H1 (cell line): Measurements from ENCODE around the gene CAPG. TPM values are rescaled to one million over a fixed set of nuclear protein-coding genes. Genes with fewer than 3 reads are reported as not detected.

Source experiments
- CTCF ChIA-PET: fragments of 300-600 bp; sonication (Branson Sonifier 250); formaldehyde crosslinking; loops from one replicate; lab custom pipeline; 2021; ENCODE audit not compliant: partially characterized antibody; lab: Charles Lee
- POLR2A ChIA-PET: fragments of 300-600 bp; sonication (Branson Sonifier 250); formaldehyde crosslinking; loops from one replicate; lab custom pipeline; 2021; ENCODE audit warnings: inconsistent platforms; ENCODE audit not compliant: partially characterized antibody; lab: Charles Lee
- DNase-seq, 2 experiments: peaks; one replicate each; pipeline versions ENCODE4 v3.0.0 to v3.0.0-alpha.2; 2010 to 2022; ENCODE audit warnings: low spot score in 2 of 2, low read depth in 1 of 2, mixed read lengths in 1 of 2
- FAIRE-seq: peaks from 2 replicates; lab custom pipeline; 2011; peaks lifted over from hg19 to GRCh38; lab: Jason Lieb, UNC
- H2AFZ ChIP-seq: 2 replicates; pipeline ENCODE4 v1.8.1; 2012; ENCODE audit warnings: low read length, inconsistent platforms
- H2AK5ac ChIP-seq: 2 replicates; pipeline ENCODE4 v1.6.1; 2013; ENCODE audit warnings: low read depth, low read length
- H2BK120ac ChIP-seq: replicated peaks from 2 replicates; pipeline ENCODE3; 2013; ENCODE audit warnings: low read depth, low read length, inconsistent platforms
- H2BK12ac ChIP-seq: 2 replicates; pipeline ENCODE4 v1.6.1; 2013; ENCODE audit warnings: low read depth, low read length
- H2BK15ac ChIP-seq: 2 replicates; pipeline ENCODE4 v1.6.1; 2013; ENCODE audit warnings: low read length
- H2BK20ac ChIP-seq: 2 replicates; pipeline ENCODE4 v1.6.1; 2013; ENCODE audit warnings: low read length
- H2BK5ac ChIP-seq: 2 replicates; pipeline ENCODE4 v1.6.1; 2013; ENCODE audit warnings: low read depth, low read length
- H3K14ac ChIP-seq: 2 replicates; pipeline ENCODE4 v1.6.1; 2013; ENCODE audit warnings: inconsistent platforms; ENCODE audit not compliant: insufficient read length
- H3K18ac ChIP-seq: 2 replicates; pipeline ENCODE4 v1.6.1; 2013; ENCODE audit warnings: low read length; ENCODE audit errors: extremely low read depth
- H3K23ac ChIP-seq: 2 replicates; pipeline ENCODE4 v1.6.1; 2013; ENCODE audit warnings: inconsistent platforms; ENCODE audit not compliant: insufficient read length
- H3K23me2 ChIP-seq: 2 replicates; pipeline ENCODE4 v1.6.1; 2013; ENCODE audit warnings: low read depth, low read length
- H3K27ac ChIP-seq: 2 replicates; pipeline ENCODE4 v1.6.1; 2011; ENCODE audit warnings: low read depth, low read length, inconsistent platforms
- H3K27me3 ChIP-seq, 4 experiments: replicated peaks in 1 of 4; 1 replicate in 1 of 4; 2 replicates in 3 of 4; pipeline versions ENCODE4 v1.6.1 to v1.8.1; 2011 to 2013; ENCODE audit warnings: low read length in 3 of 4, mild to moderate bottlenecking in 3 of 4, inconsistent platforms in 2 of 4, mixed read lengths in 2 of 4, moderate library complexity in 1 of 4; ENCODE audit not compliant: control insufficient read depth in 3 of 4, insufficient read depth in 3 of 4; ENCODE audit errors: extremely low read depth in 1 of 4
- H3K36me3 ChIP-seq, 4 experiments: 2 replicates each; pipeline versions ENCODE4 v1.6.1 to v1.8.1; 2011 to 2013; ENCODE audit warnings: mild to moderate bottlenecking in 4 of 4, low read length in 3 of 4, moderate library complexity in 2 of 4, control low read depth in 1 of 4, inconsistent platforms in 1 of 4; ENCODE audit not compliant: insufficient read depth in 4 of 4, control insufficient read depth in 2 of 4
- H3K4ac ChIP-seq: replicated peaks from 2 replicates; pipeline ENCODE3; 2013; ENCODE audit warnings: low read length, low read depth, mixed read lengths, inconsistent platforms; ENCODE audit not compliant: insufficient read length
- H3K4me1 ChIP-seq, 4 experiments: replicated peaks in 1 of 4; 1 replicate in 1 of 4; 2 replicates in 3 of 4; pipeline versions ENCODE4 v1.6.1 to v1.8.1; 2011 to 2013; ENCODE audit warnings: low read length in 3 of 4, inconsistent platforms in 2 of 4, mixed read lengths in 1 of 4; ENCODE audit not compliant: insufficient read depth in 4 of 4, control insufficient read depth in 3 of 4
- H3K4me2 ChIP-seq, 2 experiments: 2 replicates each; pipeline versions ENCODE4 v1.6.1 to v1.8.1; 2011 to 2013; ENCODE audit warnings: low read depth in 2 of 2, low read length in 2 of 2, control low read depth in 1 of 2, inconsistent platforms in 1 of 2, mild to moderate bottlenecking in 1 of 2; ENCODE audit not compliant: insufficient read depth in 1 of 2
- H3K4me3 ChIP-seq, 4 experiments: fragments of 200-600, 300-600 bp in 1 of 4; sonication (generic), shearing (Covaris generic), sonication (Bioruptor Twin) in 1 of 4; 2 replicates each; pipeline versions ENCODE4 v1.5.1 to v1.8.1; 2011 to 2016; ENCODE audit warnings: low read length in 4 of 4, low read depth in 3 of 4, control low read depth in 2 of 4, inconsistent platforms in 2 of 4, mild to moderate bottlenecking in 2 of 4, mixed read lengths in 1 of 4, moderate library complexity in 1 of 4; ENCODE audit not compliant: insufficient read depth in 2 of 4; ENCODE audit errors: extremely low read depth in 1 of 4
- H3K56ac ChIP-seq: replicated peaks from 2 replicates; pipeline ENCODE3; 2013; ENCODE audit warnings: low read depth, mild to moderate bottlenecking, mixed read lengths, low read length, inconsistent platforms; ENCODE audit not compliant: insufficient read length
- H3K79me1 ChIP-seq: 2 replicates; pipeline ENCODE4 v1.6.1; 2013; ENCODE audit warnings: low read depth, low read length, control low read depth
- H3K79me2 ChIP-seq, 2 experiments: 2 replicates each; pipeline versions ENCODE4 v1.6.1 to v1.8.1; 2012 to 2013; ENCODE audit warnings: low read length in 2 of 2, mild to moderate bottlenecking in 2 of 2, inconsistent platforms in 1 of 2; ENCODE audit not compliant: insufficient read depth in 2 of 2, control insufficient read depth in 1 of 2
- H3K9ac ChIP-seq, 4 experiments: replicated peaks in 1 of 4; 1 replicate in 1 of 4; 2 replicates in 3 of 4; pipeline versions ENCODE4 v1.6.1 to v1.8.1; 2011 to 2013; ENCODE audit warnings: low read depth in 3 of 4, low read length in 3 of 4, control low read depth in 2 of 4, mild to moderate bottlenecking in 2 of 4, moderate library complexity in 2 of 4, inconsistent platforms in 1 of 4; ENCODE audit errors: extremely low read depth in 1 of 4
- H3K9me3 ChIP-seq, 2 experiments: 2 replicates each; pipeline versions ENCODE4 v1.6.1 to v1.8.1; 2012 to 2013; ENCODE audit warnings: mild to moderate bottlenecking in 2 of 2, moderate library complexity in 2 of 2, control low read depth in 1 of 2, inconsistent platforms in 1 of 2, low read depth in 1 of 2, low read length in 1 of 2, mixed read lengths in 1 of 2; ENCODE audit not compliant: insufficient read depth in 2 of 2
- H4K20me1 ChIP-seq, 2 experiments: replicated peaks in 1 of 2; 2 replicates each; pipeline versions ENCODE3 to v1.8.1; 2011 to 2013; ENCODE audit warnings: inconsistent platforms in 2 of 2, low read length in 2 of 2, mild to moderate bottlenecking in 1 of 2; ENCODE audit not compliant: insufficient read depth in 2 of 2, control insufficient read depth in 1 of 2
- H4K5ac ChIP-seq: 2 replicates; pipeline ENCODE4 v1.6.1; 2013; ENCODE audit warnings: low read length, low read depth, mixed read lengths, inconsistent platforms; ENCODE audit not compliant: insufficient read length
- H4K8ac ChIP-seq: 2 replicates; pipeline ENCODE4 v1.8.0; 2013; ENCODE audit warnings: mild to moderate bottlenecking, moderate library complexity, low read length, inconsistent platforms; ENCODE audit not compliant: insufficient read depth; ENCODE audit errors: extremely low read depth
- H4K91ac ChIP-seq: replicated peaks from 2 replicates; pipeline ENCODE3; 2013; ENCODE audit warnings: low read length, mixed read lengths, inconsistent platforms; ENCODE audit not compliant: insufficient read length
- RXRA ChIP-seq: IDR thresholded peaks from 2 replicates; pipeline ENCODE4 v1.6.1; 2011; ENCODE audit warnings: low read depth, mild to moderate bottlenecking, low read length, moderate library complexity; ENCODE audit not compliant: insufficient read depth
- WGBS, 2 experiments: shearing (Covaris generic) in 1 of 2; methylation state at CpG; one replicate each; pipeline versions ENCODE4 v1.1.6 to v1.1.7; 2013 to 2015; ENCODE audit warnings: low lambda C conversion rate in 2 of 2, mixed read lengths in 2 of 2, inconsistent platforms in 1 of 2, low coverage in 1 of 2, missing lambda C conversion rate in 1 of 2; ENCODE audit not compliant: insufficient replicate concordance in 2 of 2, insufficient coverage in 1 of 2, insufficient read length in 1 of 2; ENCODE audit errors: extremely low coverage in 1 of 2, missing lambda C conversion rate in 1 of 2; 5-methylcytosine and 5-hydroxymethylcytosine counted together
- polyA plus RNA-seq, 7 experiments: library from polyadenylated mRNA; depleted of rRNA in 3 of 7; stranded (reverse) in 5 of 7; unstranded in 2 of 7; fragments of >200 nt in 5 of 7; fragments of 200-250 nt in 2 of 7; gene quantifications; 1 replicate in 5 of 7; 2 replicates in 1 of 7; 4 replicates in 1 of 7; pipeline versions ENCODE4 v1.2.1 to v1.2.3, GENCODE V29; 2011 to 2013; ENCODE audit warnings: missing spikeins in 2 of 7, mixed read lengths in 2 of 7
- total RNA-seq: library from RNA; stranded (reverse); fragmentation: NEBNext Ultra II Directional; extraction: Animal tissue kit (Norgen Biotek cat#: 25700); gene quantifications from 2 replicates; pipeline ENCODE4 v1.2.1, GENCODE V29; 2021

The CAPG gene
- total and polyA plus RNA-seq, 2 of the 8 experiments (the other 6 are each of a cell fraction or from before 2014, with no cell fraction given), result 80.5 to 89.0 TPM

- H3K27ac ChIP-seq, result no peak overlapping the region; the same call in 1 of the 2 replicates
- peak overlapping the region; percentile 80 for H2BK20ac ChIP-seq
- peaks cover 0 to 14% (median 5%) of the 10 kb centered on the region in 4 experiments; a peak in 4 of 7 replicates for H3K27me3 ChIP-seq
- no peak for DNase-seq
- H3K23ac ChIP-seq, result no peak overlapping the region
- no peak overlapping the region for H3K56ac ChIP-seq
- H3K23me2 ChIP-seq, result peaks cover 2% of the 10 kb centered on the region; the same call in 1 of the 2 replicates
- peak overlapping the region; percentile 75 for H3K18ac ChIP-seq
- peak overlapping the region; percentile 47 for H2BK120ac ChIP-seq
- H3K4me1 ChIP-seq, result peaks cover 7 to 32% (median 26%) of the 10 kb centered on the region in 4 experiments
- H3K14ac ChIP-seq, result no peak overlapping the region
- peak overlapping the region in 2 of 4 experiments; percentile 35 to 56; a peak in 3 of 8 replicates for H3K4me3 ChIP-seq
- H3K79me1 ChIP-seq, result no peaks in the 10 kb centered on the region; the same call in 1 of the 2 replicates
- H3K4me2 ChIP-seq, result peak overlapping the region; percentile 84 to 97
- H2AK5ac ChIP-seq, result peak overlapping the region; percentile 53; the same call in 1 of the 2 replicates
- H2BK15ac ChIP-seq, result 0 out of 2 replicates have a peak overlapping the region, but pooled peaks have one; percentile 95
- H3K36me3 ChIP-seq, result no peaks in the 10 kb centered on the region
- peak overlapping the region; percentile 98 for H4K8ac ChIP-seq
- no peaks in the 10 kb centered on the region for H3K9me3 ChIP-seq
- H4K91ac ChIP-seq, result peak overlapping the region; percentile 92
- peak overlapping the region; percentile 87 for H3K4ac ChIP-seq
- CTCF ChIA-PET, result interaction anchor here (0.8 to 2.3 kb wide), 14 partner anchors 8 to 113 kb away, joined by 3 to 7 read pairs (median 4); no protein-coding TSS in a partner anchor
- H2BK12ac ChIP-seq, result peak overlapping the region; percentile 75; the same call in 1 of the 2 replicates
- WGBS, 2 experiments, result 74% methylated on average over 9 of the region's 19 CpGs; no CpG with 5 or more reads in 1 of the 2 experiments
- peak overlapping the region; percentile 54; the same call in 1 of the 2 replicates for H2AFZ ChIP-seq
- no peaks in the 10 kb centered on the region for H4K20me1 ChIP-seq
- POLR2A ChIA-PET, result interaction anchor here (0.8 to 55.3 kb wide), 17 partner anchors 8 to 173 kb away, joined by 3 to 1889 read pairs (median 4); partner anchors contain the start of genes C2orf68, CAPG, GGCX and MAT2A
- H4K5ac ChIP-seq, result peak overlapping the region; percentile 64
- FAIRE-seq, result no peak
- peak overlapping the region in 3 of 4 experiments; percentile 34 to 59 (median 53); a peak in 4 of 7 replicates for H3K9ac ChIP-seq
- H3K79me2 ChIP-seq, result no peaks in the 10 kb centered on the region
- H2BK5ac ChIP-seq, result no peak overlapping the region
- no peak for TF ChIP-seq RXRA
Measured at GRCh38 chr2:85438201-85439024, 28.2 kb upstream of the CAPG start.
